Panc1 (cell line): ENCODE results near the gene TRIM43B. TPM values are rescaled to one million over a fixed set of nuclear protein-coding genes. Genes with fewer than 3 reads are reported as not detected.
"Not testable (repeated sequence)": the region's sequence is repeated elsewhere in the genome, so short reads cannot be mapped to it uniquely, and the experiment has no call there.

ENCODE experiments used
- ATAC-seq: fragments of 200-7000 bp; cut with Tn5 transposase; 2 replicates; pipeline ENCODE4 v1.9.1; 2020; ENCODE audit warnings: mild to moderate bottlenecking, moderate library complexity
- Bru-seq: library from RNA; stranded (reverse); fragments of 400-500 nt; gene quantifications from one replicate; lab custom pipeline; 2021; lab: Mats Ljungman, UMichigan
- BruChase-seq, 2 experiments: library from RNA; stranded (reverse); fragments of 400-500 nt; gene quantifications; one replicate each; lab custom pipeline; 2021; lab: Mats Ljungman, UMichigan
- BruUV-seq: library from RNA; stranded (reverse); fragments of 400-500 nt; replicated peaks from 2 replicates; lab custom pipeline; 2021; lab: Mats Ljungman, UMichigan
- CTCF ChIA-PET: fragments of 300-600 bp; sonication (Branson Sonifier 250); formaldehyde crosslinking; loops from one replicate; lab custom pipeline; 2022; ENCODE audit warnings: antibody characterized with exemption; lab: Charles Lee
- POLR2A ChIA-PET: fragments of 300-600 bp; sonication (Branson Sonifier 250); formaldehyde crosslinking; loops from one replicate; lab custom pipeline; 2022; ENCODE audit warnings: antibody characterized with exemption; lab: Charles Lee
- DNase-seq: peaks from one replicate; pipeline ENCODE4 v3.0.0-alpha.2; 2010; ENCODE audit warnings: low read depth, low spot score
- H3K27ac ChIP-seq: 2 replicates; pipeline ENCODE4 v1.5.1; 2011; ENCODE audit warnings: mild to moderate bottlenecking, low read length, inconsistent platforms
- H3K27me3 ChIP-seq: fragments of 200-500 bp; sonication (Bioruptor generic); 2 replicates; pipeline ENCODE4 v1.6.0; 2014; ENCODE audit warnings: low read length, inconsistent platforms; ENCODE audit not compliant: control insufficient read depth, insufficient read depth
- H3K36me3 ChIP-seq: fragments of 200-500 bp; sonication (Bioruptor generic); 2 replicates; pipeline ENCODE4 v1.5.1; 2014; ENCODE audit warnings: inconsistent platforms, mild to moderate bottlenecking, low read length, moderate library complexity; ENCODE audit not compliant: control insufficient read depth, insufficient read depth
- H3K4me1 ChIP-seq: 2 replicates; pipeline ENCODE4 v1.5.1; 2011; ENCODE audit warnings: inconsistent platforms, mild to moderate bottlenecking, low read length, moderate library complexity; ENCODE audit not compliant: control insufficient read depth, insufficient read depth
- H3K4me3 ChIP-seq, 2 experiments: 2 replicates each; pipeline ENCODE4 v1.5.1; 2011 to 2012; ENCODE audit warnings: low read depth in 2 of 2, low read length in 2 of 2, mild to moderate bottlenecking in 2 of 2, inconsistent platforms in 1 of 2, moderate library complexity in 1 of 2
- H3K9me3 ChIP-seq: fragments of 200-500 bp; sonication (Bioruptor generic); 2 replicates; pipeline ENCODE4 v1.5.1; 2014; ENCODE audit warnings: low read depth, mild to moderate bottlenecking, inconsistent platforms, low read length, moderate library complexity; ENCODE audit not compliant: control insufficient read depth, insufficient read depth
- POLR2AphosphoS5 ChIP-seq: IDR thresholded peaks from 2 replicates; pipeline ENCODE4 v1.6.1; 2012; ENCODE audit warnings: mild to moderate bottlenecking, low read depth, low read length, moderate library complexity
- REST ChIP-seq, 2 experiments: IDR thresholded peaks; 2 replicates each; pipeline ENCODE4 v1.6.1; 2011 to 2012; ENCODE audit warnings: low read depth in 2 of 2, control low read depth in 1 of 2, low read length in 1 of 2, mild to moderate bottlenecking in 1 of 2, moderate library complexity in 1 of 2; ENCODE audit not compliant: insufficient read depth in 1 of 2
- SIN3A ChIP-seq: IDR thresholded peaks from 2 replicates; pipeline ENCODE4 v1.6.1; 2012; ENCODE audit warnings: low read depth, mild to moderate bottlenecking, low read length, moderate library complexity, borderline replicate concordance; ENCODE audit not compliant: insufficient read depth
- TCF7L2 ChIP-seq: IDR thresholded peaks from 2 replicates; pipeline ENCODE4 v1.6.1; 2011; ENCODE audit warnings: mild to moderate bottlenecking, low read depth, low read length, inconsistent platforms
- in situ Hi-C: cut with HindIII; loops from 2 replicates; pipeline ENCODE4 v1.10.0; 2016; ENCODE audit warnings: low sequenced_read_pairs, low pct_unique_long_range_greater_than_20kb
- intact Hi-C: fragments of 100-400 bp; cut with micrococcal nuclease; formaldehyde crosslinking; loops from one replicate; pipeline ENCODE4 v1.10.0; 2022; ENCODE audit not compliant: unreplicated experiment
- long read RNA-seq: library from polyadenylated mRNA; unstranded; transcript quantifications from one replicate; pipeline ENCODE4 v2.0.0, GENCODE V29; 2021; ENCODE audit not compliant: unreplicated experiment
- polyA plus RNA-seq: library from polyadenylated mRNA; unstranded; fragments of >200 nt; gene quantifications from one replicate; pipeline ENCODE4 v1.2.1, GENCODE V29; 2012; ENCODE audit warnings: missing spikeins; ENCODE audit not compliant: insufficient read length
- total RNA-seq: library from RNA; stranded (reverse); gene quantifications from one replicate; pipeline ENCODE4 v1.2.1, GENCODE V29; 2021; ENCODE audit not compliant: unreplicated experiment
- TF ChIP-seq, protein P1 (sequence below): fragments of 450-650 bp; IDR thresholded peaks from 2 replicates; pipeline ENCODE4 v1.5.1; 2017; ENCODE audit warnings: mild to moderate bottlenecking

Gene TRIM43B
- not detected for total RNA-seq
- polyA plus RNA-seq, result not detected
- not detected for Bru-seq, nascent RNA
- BruChase-seq, experiment 1, labeled RNA remaining after a 2-hour chase, result not detected
- BruChase-seq, experiment 2, labeled RNA remaining after a 6-hour chase, result not detected
- long read RNA-seq, result 0 reads

DNA sequence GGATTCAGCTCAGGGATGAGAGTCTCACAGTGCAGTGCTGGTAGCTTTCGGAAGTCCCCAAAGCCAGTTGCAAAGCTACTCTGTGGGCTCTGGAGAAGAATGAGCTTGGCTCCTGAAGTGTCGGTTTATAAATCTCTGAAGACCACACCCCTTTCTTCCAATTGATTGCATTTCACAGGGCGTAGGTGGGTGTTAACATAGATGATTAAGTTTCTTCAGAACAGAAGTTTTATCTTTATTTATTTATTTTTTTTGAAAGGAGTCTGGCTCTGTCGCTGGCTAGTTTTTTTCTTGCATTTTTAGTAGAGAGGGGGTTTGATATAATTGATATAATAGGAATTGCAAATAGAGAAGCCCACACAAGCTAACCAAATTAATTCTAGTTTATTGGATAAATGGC is at the start of gene TRIM43B:
TRIM43B (minus strand) TSS at position 101 of the 400 bp plus-strand sequence. CDS start 2,040 bp downstream, outside the sequence.
- intact Hi-C loops, CTCF ChIA-PET, H3K36me3 ChIP-seq, H3K4me3 ChIP-seq, ATAC-seq, H3K27me3 ChIP-seq, POLR2A ChIA-PET, in situ Hi-C loops, H3K9me3 ChIP-seq, H3K4me1 ChIP-seq, H3K27ac ChIP-seq, BruUV-seq, DNase-seq: not testable (repeated sequence)

GRCh38 chr2:95531254-95531771 is 46.8 kb upstream of the TRIM43B start:
- ChIA-PET POLR2A (no interaction called here), CTCF (no interaction called here)
- TF ChIP-seq SIN3A, result no peak
- TF ChIP-seq, protein P1, sequence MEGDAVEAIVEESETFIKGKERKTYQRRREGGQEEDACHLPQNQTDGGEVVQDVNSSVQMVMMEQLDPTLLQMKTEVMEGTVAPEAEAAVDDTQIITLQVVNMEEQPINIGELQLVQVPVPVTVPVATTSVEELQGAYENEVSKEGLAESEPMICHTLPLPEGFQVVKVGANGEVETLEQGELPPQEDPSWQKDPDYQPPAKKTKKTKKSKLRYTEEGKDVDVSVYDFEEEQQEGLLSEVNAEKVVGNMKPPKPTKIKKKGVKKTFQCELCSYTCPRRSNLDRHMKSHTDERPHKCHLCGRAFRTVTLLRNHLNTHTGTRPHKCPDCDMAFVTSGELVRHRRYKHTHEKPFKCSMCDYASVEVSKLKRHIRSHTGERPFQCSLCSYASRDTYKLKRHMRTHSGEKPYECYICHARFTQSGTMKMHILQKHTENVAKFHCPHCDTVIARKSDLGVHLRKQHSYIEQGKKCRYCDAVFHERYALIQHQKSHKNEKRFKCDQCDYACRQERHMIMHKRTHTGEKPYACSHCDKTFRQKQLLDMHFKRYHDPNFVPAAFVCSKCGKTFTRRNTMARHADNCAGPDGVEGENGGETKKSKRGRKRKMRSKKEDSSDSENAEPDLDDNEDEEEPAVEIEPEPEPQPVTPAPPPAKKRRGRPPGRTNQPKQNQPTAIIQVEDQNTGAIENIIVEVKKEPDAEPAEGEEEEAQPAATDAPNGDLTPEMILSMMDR, result no peak
- TF ChIP-seq POLR2AphosphoS5, result no peak
- no peak for TF ChIP-seq TCF7L2
- Histone ChIP-seq H3K36me3 (no peaks in the 10 kb centered on the region), H3K4me1 (peaks cover 5% of the 10 kb centered on the region; the same call in 1 of the 2 replicates), H3K9me3 (no peaks in the 10 kb centered on the region), H3K27ac (no peak overlapping the region), H3K4me3 (no peak overlapping the region), H3K27me3 (no peaks in the 10 kb centered on the region)
- intact Hi-C loops, result no loop called here
- no peak for ATAC-seq
- BruUV-seq, result no TSS peak
- in situ Hi-C loops, result no loop called here
- no peak for DNase-seq

DNA sequence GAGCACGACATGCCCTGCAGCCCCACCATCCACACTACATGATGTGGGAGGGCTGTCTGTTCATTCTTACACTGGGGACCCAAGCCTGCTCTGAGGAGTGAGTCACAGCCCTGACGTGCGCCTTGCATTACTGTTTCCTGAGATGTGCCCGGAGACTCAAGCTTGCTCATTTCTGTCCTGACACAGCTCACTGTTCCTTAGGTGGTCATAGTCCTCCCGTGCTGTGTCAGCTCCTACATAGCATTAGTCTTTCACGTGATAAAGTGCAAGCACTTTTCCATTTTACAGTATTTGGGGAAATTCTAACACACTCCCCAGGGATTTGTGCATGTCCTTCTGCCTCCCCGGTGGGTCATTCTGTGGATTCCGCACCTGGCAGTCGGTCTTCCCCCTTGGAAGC is 46.2 kb upstream of the TRIM43B start:
- Histone ChIP-seq H3K27me3 (no peaks in the 10 kb centered on the region), H3K9me3 (no peaks in the 10 kb centered on the region), H3K27ac (no peak overlapping the region), H3K36me3 (no peaks in the 10 kb centered on the region), H3K4me1 (peaks cover 6% of the 10 kb centered on the region), H3K4me3 (no peak overlapping the region)
- intact Hi-C loops (no loop called here), in situ Hi-C loops (no loop called here)
- TF ChIP-seq TCF7L2 (no peak), POLR2AphosphoS5 (no peak), SIN3A (no peak), REST (IDR thresholded peaks at IDR 0.05; ENCODE audit: insufficient read depth in 1 of 2, low read depth in 2 of 2, low read length in 1 of 2) (no peak)
- TF ChIP-seq, protein P1, result no peak
- no TSS peak for BruUV-seq
- ChIA-PET POLR2A (no interaction called here), CTCF (interaction anchor here (0.6 kb wide), 1 partner anchor 305 kb away, joined by 6 read pairs; no protein-coding TSS in a partner anchor)
- ATAC-seq (no peak), DNase-seq (no peak)
